HCT116 (cell line): ENCODE results near the gene NIN. TPM values are rescaled to one million over a fixed set of nuclear protein-coding genes. Genes with fewer than 3 reads are reported as not detected.

Experiments
- ATAC-seq: fragments of 200-7000 bp; cut with Tn5 transposase; 2 replicates; pipeline ENCODE4 v1.9.1; 2020; ENCODE audit warnings: mild to moderate bottlenecking, moderate library complexity
- BruUV-seq: library from RNA; stranded (reverse); fragments of 400-500 nt; replicated peaks from 2 replicates; lab custom pipeline; 2021; lab: Mats Ljungman, UMichigan
- CTCF ChIA-PET: fragments of 300-600 bp; sonication (Branson Sonifier 250); formaldehyde crosslinking; loops from one replicate; lab custom pipeline; 2021; ENCODE audit warnings: antibody characterized with exemption; lab: Charles Lee
- POLR2A ChIA-PET: fragments of 300-600, 350-600 bp; sonication (Branson Sonifier 250); formaldehyde crosslinking; loops from one replicate; lab custom pipeline; 2021; ENCODE audit warnings: antibody characterized with exemption; lab: Charles Lee
- RAD21 ChIA-PET, 2 experiments: fragments of 300-600 bp; sonication (Branson Sonifier 250); formaldehyde crosslinking; loops; one replicate each; lab custom pipeline; 2023; ENCODE audit warnings: low total read pairs in 2 of 2; ENCODE audit not compliant: uncharacterized antibody in 2 of 2, unreplicated experiment in 2 of 2, low non-redundant PET in 1 of 2; lab: Charles Lee
- DNase-seq: peaks from one replicate; pipeline ENCODE4 v3.0.0-alpha.2; 2010; ENCODE audit warnings: low read depth, low spot score
- H2AFZ ChIP-seq: fragments of 200-600 bp; shearing (Covaris generic), sonication (generic); 2 replicates; pipeline ENCODE4 v1.6.1; 2017; ENCODE audit warnings: low read depth, mixed run types, mixed read lengths, antibody characterized with exemption, low read length; ENCODE audit not compliant: poor library complexity, severe bottlenecking
- H3K27ac ChIP-seq: 2 replicates; pipeline ENCODE4 v1.5.1; 2012; ENCODE audit warnings: low read depth, low read length
- H3K27me3 ChIP-seq: fragments of 200-600 bp; sonication (generic); 2 replicates; pipeline ENCODE4 v1.6.1; 2016; ENCODE audit warnings: mixed run types, low read length, mixed read lengths; ENCODE audit not compliant: insufficient read depth
- H3K36me3 ChIP-seq, 2 experiments: fragments of 200-500 bp in 1 of 2; fragments of 200-600 bp in 1 of 2; sonication (Bioruptor generic) in 1 of 2; sonication (generic) in 1 of 2; 2 replicates each; pipeline versions ENCODE4 v1.5.1 to v1.6.1; 2014 to 2016; ENCODE audit warnings: low read length in 2 of 2, inconsistent platforms in 1 of 2, mixed read lengths in 1 of 2, mixed run types in 1 of 2; ENCODE audit not compliant: insufficient read depth in 2 of 2, control insufficient read depth in 1 of 2
- H3K4me1 ChIP-seq, 2 experiments: fragments of 200-600 bp in 1 of 2; sonication (generic) in 1 of 2; 2 replicates each; pipeline versions ENCODE4 v1.5.1 to v1.6.1; 2012 to 2017; ENCODE audit warnings: low read length in 2 of 2, inconsistent platforms in 1 of 2, mild to moderate bottlenecking in 1 of 2, mixed read lengths in 1 of 2, mixed run types in 1 of 2, moderate library complexity in 1 of 2; ENCODE audit not compliant: insufficient read depth in 2 of 2, control insufficient read depth in 1 of 2
- H3K4me2 ChIP-seq: fragments of 200-600 bp; sonication (generic); 2 replicates; pipeline ENCODE4 v1.6.1; 2017; ENCODE audit warnings: mixed run types, low read length, mixed read lengths
- H3K4me3 ChIP-seq, 2 experiments: fragments of 200-600 bp in 1 of 2; sonication (generic) in 1 of 2; replicated peaks in 1 of 2; 2 replicates each; pipeline ENCODE4 v1.5.1; 2011 to 2016; ENCODE audit warnings: low read length in 2 of 2, control low read depth in 1 of 2, low read depth in 1 of 2, mild to moderate bottlenecking in 1 of 2, mixed read lengths in 1 of 2, mixed run types in 1 of 2
- H3K79me2 ChIP-seq: fragments of 200-600 bp; sonication (generic); 2 replicates; pipeline ENCODE4 v1.6.1; 2017; ENCODE audit warnings: mild to moderate bottlenecking, mixed run types, low read length, moderate library complexity, mixed read lengths; ENCODE audit not compliant: insufficient read depth
- H3K9ac ChIP-seq: fragments of 200-600 bp; sonication (generic); 2 replicates; pipeline ENCODE4 v1.6.1; 2016; ENCODE audit warnings: low read length, mixed read lengths
- H3K9me2 ChIP-seq: fragments of 200-600 bp; sonication (generic), shearing (Covaris generic); 2 replicates; pipeline ENCODE4 v1.6.1; 2017; ENCODE audit warnings: mixed run types, mild to moderate bottlenecking, moderate library complexity; ENCODE audit not compliant: insufficient read depth
- H3K9me3 ChIP-seq, 2 experiments: fragments of 200-500 bp in 1 of 2; fragments of 200-600 bp in 1 of 2; sonication (Bioruptor generic) in 1 of 2; sonication (generic) in 1 of 2; 2 replicates each; pipeline ENCODE4 v1.6.1; 2014 to 2017; ENCODE audit warnings: low read length in 2 of 2, mixed read lengths in 2 of 2, inconsistent platforms in 1 of 2, low read depth in 1 of 2, mild to moderate bottlenecking in 1 of 2, mixed run types in 1 of 2, moderate library complexity in 1 of 2; ENCODE audit not compliant: control insufficient read depth in 1 of 2, insufficient read depth in 1 of 2
- H4K20me1 ChIP-seq: fragments of 200-600 bp; sonication (generic), shearing (Covaris generic); 2 replicates; pipeline ENCODE4 v1.6.1; 2017; ENCODE audit warnings: mixed run types, mild to moderate bottlenecking, moderate library complexity; ENCODE audit not compliant: insufficient read depth
- ATF3 ChIP-seq: IDR thresholded peaks from 2 replicates; pipeline ENCODE4 v1.6.1; 2012
- CBX3 ChIP-seq: IDR thresholded peaks from 2 replicates; pipeline ENCODE4 v1.6.1; 2012; ENCODE audit warnings: low read depth
- ELF1 ChIP-seq: IDR thresholded peaks from 2 replicates; pipeline ENCODE4 v1.6.1; 2012; ENCODE audit warnings: low read depth, borderline replicate concordance
- FOSL1 ChIP-seq: IDR thresholded peaks from 2 replicates; pipeline ENCODE4 v1.6.1; 2012; ENCODE audit warnings: low read depth
- JUND ChIP-seq: IDR thresholded peaks from 2 replicates; pipeline ENCODE4 v1.6.1; 2012
- POLR2AphosphoS5 ChIP-seq: IDR thresholded peaks from 2 replicates; pipeline ENCODE4 v1.6.1; 2011; ENCODE audit warnings: mild to moderate bottlenecking, low read depth, low read length, moderate library complexity
- REST ChIP-seq: IDR thresholded peaks from 2 replicates; pipeline ENCODE4 v1.6.1; 2012; ENCODE audit warnings: low read depth
- ZBTB33 ChIP-seq: IDR thresholded peaks from 2 replicates; pipeline ENCODE4 v1.6.1; 2011; ENCODE audit warnings: mild to moderate bottlenecking, low read length, moderate library complexity; ENCODE audit not compliant: insufficient replicate concordance; ENCODE audit errors: extremely low read depth
- ZFX ChIP-seq: fragments of 450-650 bp; IDR thresholded peaks from 2 replicates; pipeline ENCODE4 v1.6.1; 2017
- ZNF274 ChIP-seq: fragments of 200-500 bp; sonication (Bioruptor generic); IDR thresholded peaks from 2 replicates; pipeline ENCODE4 v1.6.1; 2014; ENCODE audit warnings: mild to moderate bottlenecking, low read depth, low read length, inconsistent platforms
- intact Hi-C: fragments of 100-400 bp; cut with micrococcal nuclease; formaldehyde crosslinking; loops from 2 replicates; pipeline ENCODE4 v1.10.0; 2022
- total RNA-seq: library from RNA; stranded (reverse); gene quantifications from one replicate; pipeline ENCODE4 v1.2.1, GENCODE V29; 2021; ENCODE audit not compliant: unreplicated experiment
- TF ChIP-seq, protein P1 (sequence below): IDR thresholded peaks from 2 replicates; pipeline ENCODE4 v1.6.1; 2012

Gene NIN
- total RNA-seq, 1 experiment from 2014 or later: 39.6 TPM

DNA sequence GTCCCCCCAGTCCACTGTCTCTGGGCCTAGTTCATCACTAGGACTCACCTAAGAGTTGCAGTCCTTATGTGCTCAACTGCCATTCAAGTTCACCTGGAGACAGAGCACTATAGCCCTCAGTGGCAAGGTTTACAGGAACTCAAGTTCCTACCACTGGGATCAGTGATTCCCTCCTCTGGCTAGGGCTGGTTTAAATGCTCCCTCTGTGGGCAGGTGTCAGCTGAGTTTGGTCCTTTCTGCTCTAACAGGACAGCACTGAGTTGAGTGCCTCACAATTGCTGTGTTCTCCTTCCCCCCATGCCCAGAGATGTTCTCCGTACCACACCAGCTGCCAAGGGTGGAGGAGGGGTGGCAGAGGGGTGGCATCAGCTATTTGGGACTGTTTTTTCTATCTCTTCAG is 142.1 kb downstream of the NIN start:
- Histone ChIP-seq H3K4me1 (no peaks in the 10 kb centered on the region), H3K4me3 (no peak overlapping the region), H3K4me2 (no peak overlapping the region), H3K79me2 (no peaks in the 10 kb centered on the region), H3K27ac (no peak overlapping the region), H3K27me3 (no peaks in the 10 kb centered on the region), H3K9me3 (no peaks in the 10 kb centered on the region), H4K20me1 (no peaks in the 10 kb centered on the region), H3K36me3 (no peaks in the 10 kb centered on the region), H2AFZ (no peak overlapping the region), H3K9ac (no peak overlapping the region), H3K9me2 (no peaks in the 10 kb centered on the region)
- BruUV-seq: no TSS peak
- ChIA-PET CTCF (no interaction called here), RAD21 (no interaction called here), POLR2A (no interaction called here)
- intact Hi-C loops: no loop called here
- no peak for DNase-seq
- TF ChIP-seq, protein P1, sequence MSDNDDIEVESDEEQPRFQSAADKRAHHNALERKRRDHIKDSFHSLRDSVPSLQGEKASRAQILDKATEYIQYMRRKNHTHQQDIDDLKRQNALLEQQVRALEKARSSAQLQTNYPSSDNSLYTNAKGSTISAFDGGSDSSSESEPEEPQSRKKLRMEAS: no peak
- TF ChIP-seq REST (no peak), JUND (no peak), ZBTB33 (no peak), ZNF274 (no peak), ATF3 (no peak), ZFX (no peak), ELF1 (no peak), CBX3 (no peak), POLR2AphosphoS5 (no peak), FOSL1 (no peak)
- ATAC-seq: no peak; the same call in 1 of the 2 replicates
